NCI-H187 treated with DMSO at 0.1 percent for 48 hours (cell line): ENCODE measurements around the gene KLRK1.
A peak's percentile ranks its signal among the peaks of the same experiment; 100 is the strongest.
"Not testable (repeated sequence)": the region's sequence is repeated elsewhere in the genome, so short reads cannot be mapped to it uniquely, and the experiment has no call there.

Experiments
- DNase-seq: peaks from one replicate; lab custom pipeline; 2025; lab: John Stamatoyannopoulos, UW

Gene KLRK1

GRCh38 chr12:10389904-10390303 lies at the start of gene KLRK1:
Gene KLRK1, minus strand, starts transcription at chr12:10390041. Its CDS starts 1,231 bp downstream, at chr12:10388810.
- no peak for DNase-seq

- DNase-seq, result not testable (repeated sequence)
These were observed 47.8 kb upstream of the KLRK1 start for GRCh38 chr12:10437601-10438000.

GRCh38 chr12:10435816-10436215 lies 46.0 kb upstream of the KLRK1 start, which contains the start of gene KLRC2:
Gene KLRC2, minus strand, starts transcription at chr12:10436010. Its CDS starts 24 bp downstream, at chr12:10435986.
- not testable (repeated sequence) for DNase-seq

GRCh38 chr12:10430623-10431022 lies 40.8 kb upstream of the KLRK1 start:
- not testable (repeated sequence) for DNase-seq

GRCh38 chr12:10425938-10426337 lies 36.1 kb upstream of the KLRK1 start:
- DNase-seq, result not testable (repeated sequence)

GRCh38 chr12:10424260-10424899 lies 34.5 kb upstream of the KLRK1 start:
- DNase-seq, result not testable (repeated sequence)

- not testable (repeated sequence) for DNase-seq
These were observed 32.3 kb upstream of the KLRK1 start for GRCh38 chr12:10422159-10422558.

GRCh38 chr12:10420334-10420733 lies 30.5 kb upstream of the KLRK1 start, which contains the start of gene KLRC3:
Gene KLRC3, minus strand, starts transcription at chr12:10420595. Its CDS starts 45 bp downstream, at chr12:10420550.
- not testable (repeated sequence) for DNase-seq

- peak; percentile 57 for DNase-seq
These were observed 19.6 kb upstream of the KLRK1 start, which contains the start of gene KLRC4 for GRCh38 chr12:10409392-10409791. Gene KLRC4, minus strand, starts transcription at chr12:10409757. Its CDS starts 182 bp downstream, at chr12:10409575.

GRCh38 chr12:10408842-10409241 lies 19.0 kb upstream of the KLRK1 start:
- DNase-seq, result no peak

GRCh38 chr12:10406725-10407124 lies 16.9 kb upstream of the KLRK1 start:
- no peak for DNase-seq

GRCh38 chr12:10405294-10405693 lies 15.5 kb upstream of the KLRK1 start:
- no peak for DNase-seq

GRCh38 chr12:10404798-10405197 lies 15.0 kb upstream of the KLRK1 start:
- no peak for DNase-seq

GRCh38 chr12:10400829-10401228 lies 11.0 kb upstream of the KLRK1 start:
- no peak for DNase-seq

- DNase-seq, result no peak
These were observed 8.3 kb upstream of the KLRK1 start for GRCh38 chr12:10398168-10398567.

- no peak for DNase-seq
These were observed 7.5 kb upstream of the KLRK1 start for GRCh38 chr12:10397296-10397695.

- DNase-seq, result not testable (repeated sequence)
These were observed 6.3 kb upstream of the KLRK1 start for GRCh38 chr12:10396176-10396575.

GRCh38 chr12:10395390-10395998 lies 5.7 kb upstream of the KLRK1 start:
- DNase-seq, result no peak

GRCh38 chr12:10394531-10395152 lies 4.8 kb upstream of the KLRK1 start:
- not testable (repeated sequence) for DNase-seq

GRCh38 chr12:10393291-10393690 lies 3.5 kb upstream of the KLRK1 start:
- no peak for DNase-seq

GRCh38 chr12:10392394-10392930 lies 2.6 kb upstream of the KLRK1 start:
- DNase-seq, result no peak

GRCh38 chr12:10390991-10391390 lies 1.1 kb upstream of the KLRK1 start:
- DNase-seq, result not testable (repeated sequence)
